Astrocyte (in vitro differentiated cells and primary cell): ENCODE data around the gene TESK2. TPM values are rescaled to one million over a fixed set of nuclear protein-coding genes. Genes with fewer than 3 reads are reported as not detected.

Source experiments
- DNase-seq: peaks from one replicate; pipeline ENCODE4 v3.0.0-alpha.2; 2010; ENCODE audit warnings: low read depth
- FAIRE-seq: peaks from 2 replicates; lab custom pipeline; 2011; peaks lifted over from hg19 to GRCh38; lab: Jason Lieb, UNC
- H2AFZ ChIP-seq: 2 replicates; pipeline ENCODE4 v1.6.0; 2012; ENCODE audit warnings: low read depth, low read length, inconsistent platforms
- H3K27ac ChIP-seq: 2 replicates; pipeline ENCODE4 v1.5.1; 2011; ENCODE audit warnings: low read depth, low read length, inconsistent platforms
- H3K27me3 ChIP-seq: 2 replicates; pipeline ENCODE4 v1.6.0; 2011; ENCODE audit warnings: low read length, inconsistent platforms; ENCODE audit not compliant: insufficient read depth
- H3K36me3 ChIP-seq: 2 replicates; pipeline ENCODE4 v1.5.1; 2011; ENCODE audit warnings: low read length, inconsistent platforms; ENCODE audit not compliant: insufficient read depth
- H3K4me1 ChIP-seq: 2 replicates; pipeline ENCODE4 v1.5.1; 2011; ENCODE audit warnings: low read length, inconsistent platforms; ENCODE audit not compliant: insufficient read depth
- H3K4me2 ChIP-seq: 2 replicates; pipeline ENCODE4 v1.6.0; 2012; ENCODE audit warnings: low read length, inconsistent platforms
- H3K4me3 ChIP-seq: 2 replicates; pipeline ENCODE4 v1.5.1; 2011; ENCODE audit warnings: low read depth, mild to moderate bottlenecking, low read length, inconsistent platforms; ENCODE audit not compliant: insufficient read depth
- H3K79me2 ChIP-seq: 2 replicates; pipeline ENCODE4 v1.6.0; 2012; ENCODE audit warnings: mild to moderate bottlenecking, low read length, inconsistent platforms; ENCODE audit not compliant: insufficient read depth
- H3K9ac ChIP-seq: 2 replicates; pipeline ENCODE4 v1.6.0; 2012; ENCODE audit warnings: mild to moderate bottlenecking, low read length, inconsistent platforms
- H3K9me3 ChIP-seq: 2 replicates; pipeline ENCODE4 v1.5.1; 2012; ENCODE audit warnings: low read depth, mild to moderate bottlenecking, low read length, inconsistent platforms; ENCODE audit not compliant: insufficient read depth
- H4K20me1 ChIP-seq: 2 replicates; pipeline ENCODE4 v1.6.0; 2012; ENCODE audit warnings: low read length, inconsistent platforms; ENCODE audit not compliant: insufficient read depth
- H3K27ac Mint-ChIP-seq: one replicate; pipeline ENCODE4 v1.8.0; 2021; ENCODE audit warnings: mild to moderate bottlenecking, mixed read lengths; ENCODE audit not compliant: unreplicated experiment
- H3K27me3 Mint-ChIP-seq: one replicate; pipeline ENCODE4 v1.8.0; 2021; ENCODE audit warnings: low read depth, mixed read lengths; ENCODE audit not compliant: unreplicated experiment
- H3K36me3 Mint-ChIP-seq: one replicate; pipeline ENCODE4 v1.8.0; 2021; ENCODE audit warnings: low read depth, mixed read lengths; ENCODE audit not compliant: unreplicated experiment
- H3K4me1 Mint-ChIP-seq: one replicate; pipeline ENCODE4 v1.8.0; 2021; ENCODE audit warnings: low read depth, mixed read lengths; ENCODE audit not compliant: unreplicated experiment
- H3K4me3 Mint-ChIP-seq: one replicate; pipeline ENCODE4 v1.8.0; 2021; ENCODE audit warnings: mild to moderate bottlenecking, moderate library complexity, mixed read lengths; ENCODE audit not compliant: unreplicated experiment
- H3K9me3 Mint-ChIP-seq: one replicate; pipeline ENCODE4 v1.8.0; 2021; ENCODE audit warnings: mild to moderate bottlenecking, mixed read lengths; ENCODE audit not compliant: unreplicated experiment
- EZH2 ChIP-seq: IDR thresholded peaks from 2 replicates; pipeline ENCODE4 v1.6.1; 2012; ENCODE audit warnings: mild to moderate bottlenecking, low read length, inconsistent platforms; ENCODE audit not compliant: insufficient read depth
- total RNA-seq: library from RNA; stranded (reverse); gene quantifications from 2 replicates; pipeline ENCODE4 v1.2.1, GENCODE V29; 2021
- TF ChIP-seq, protein P1 (sequence below): IDR thresholded peaks from 2 replicates; pipeline ENCODE4 v1.5.1; 2011; ENCODE audit warnings: low read depth, mild to moderate bottlenecking, inconsistent platforms, low read length, moderate library complexity; ENCODE audit not compliant: insufficient read depth

Gene TESK2
- total RNA-seq, 1 donor from 2014 or later = 1.7 TPM

DNA sequence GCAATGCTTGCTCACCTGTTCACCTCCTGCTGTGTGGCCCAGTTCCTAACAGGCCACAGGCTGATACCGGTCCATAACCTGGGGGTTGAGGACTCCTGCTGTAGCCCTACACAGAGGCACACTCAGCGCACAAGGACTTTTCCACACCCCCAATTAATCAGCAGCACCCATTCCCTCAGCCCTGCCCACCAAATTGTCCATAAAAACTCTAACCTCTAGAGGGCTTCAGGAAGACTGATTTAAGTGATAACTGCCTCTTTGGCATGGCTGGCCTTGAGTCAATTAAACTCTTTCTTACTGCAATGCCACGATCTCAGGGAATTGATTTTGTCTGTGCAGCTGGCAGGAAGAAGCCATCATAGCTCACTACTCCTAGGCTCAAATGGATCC is 79.5 kb downstream of the TESK2 start:
- no peaks in the 10 kb centered on the region for H3K9me3 Mint-ChIP-seq
- DNase-seq = no peak
- H3K27ac Mint-ChIP-seq = no peak overlapping the region
- no peaks in the 10 kb centered on the region for H3K9me3 ChIP-seq
- no peak overlapping the region for H3K27ac ChIP-seq
- no peaks in the 10 kb centered on the region for H3K36me3 ChIP-seq
- TF ChIP-seq, protein P1, sequence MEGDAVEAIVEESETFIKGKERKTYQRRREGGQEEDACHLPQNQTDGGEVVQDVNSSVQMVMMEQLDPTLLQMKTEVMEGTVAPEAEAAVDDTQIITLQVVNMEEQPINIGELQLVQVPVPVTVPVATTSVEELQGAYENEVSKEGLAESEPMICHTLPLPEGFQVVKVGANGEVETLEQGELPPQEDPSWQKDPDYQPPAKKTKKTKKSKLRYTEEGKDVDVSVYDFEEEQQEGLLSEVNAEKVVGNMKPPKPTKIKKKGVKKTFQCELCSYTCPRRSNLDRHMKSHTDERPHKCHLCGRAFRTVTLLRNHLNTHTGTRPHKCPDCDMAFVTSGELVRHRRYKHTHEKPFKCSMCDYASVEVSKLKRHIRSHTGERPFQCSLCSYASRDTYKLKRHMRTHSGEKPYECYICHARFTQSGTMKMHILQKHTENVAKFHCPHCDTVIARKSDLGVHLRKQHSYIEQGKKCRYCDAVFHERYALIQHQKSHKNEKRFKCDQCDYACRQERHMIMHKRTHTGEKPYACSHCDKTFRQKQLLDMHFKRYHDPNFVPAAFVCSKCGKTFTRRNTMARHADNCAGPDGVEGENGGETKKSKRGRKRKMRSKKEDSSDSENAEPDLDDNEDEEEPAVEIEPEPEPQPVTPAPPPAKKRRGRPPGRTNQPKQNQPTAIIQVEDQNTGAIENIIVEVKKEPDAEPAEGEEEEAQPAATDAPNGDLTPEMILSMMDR = no peak
- TF ChIP-seq EZH2 = no peak
- no peaks in the 10 kb centered on the region for H4K20me1 ChIP-seq
- H3K4me2 ChIP-seq = no peak overlapping the region
- H3K79me2 ChIP-seq = no peaks in the 10 kb centered on the region
- H3K27me3 ChIP-seq = no peaks in the 10 kb centered on the region
- H3K4me1 ChIP-seq = no peaks in the 10 kb centered on the region
- H3K4me3 ChIP-seq = no peak overlapping the region
- H3K4me1 Mint-ChIP-seq = no peaks in the 10 kb centered on the region
- H3K9ac ChIP-seq = no peak overlapping the region
- H3K27me3 Mint-ChIP-seq = no peaks in the 10 kb centered on the region
- no peak overlapping the region for H2AFZ ChIP-seq
- H3K36me3 Mint-ChIP-seq = no peaks in the 10 kb centered on the region
- no peak for FAIRE-seq
- no peak overlapping the region for H3K4me3 Mint-ChIP-seq

DNA sequence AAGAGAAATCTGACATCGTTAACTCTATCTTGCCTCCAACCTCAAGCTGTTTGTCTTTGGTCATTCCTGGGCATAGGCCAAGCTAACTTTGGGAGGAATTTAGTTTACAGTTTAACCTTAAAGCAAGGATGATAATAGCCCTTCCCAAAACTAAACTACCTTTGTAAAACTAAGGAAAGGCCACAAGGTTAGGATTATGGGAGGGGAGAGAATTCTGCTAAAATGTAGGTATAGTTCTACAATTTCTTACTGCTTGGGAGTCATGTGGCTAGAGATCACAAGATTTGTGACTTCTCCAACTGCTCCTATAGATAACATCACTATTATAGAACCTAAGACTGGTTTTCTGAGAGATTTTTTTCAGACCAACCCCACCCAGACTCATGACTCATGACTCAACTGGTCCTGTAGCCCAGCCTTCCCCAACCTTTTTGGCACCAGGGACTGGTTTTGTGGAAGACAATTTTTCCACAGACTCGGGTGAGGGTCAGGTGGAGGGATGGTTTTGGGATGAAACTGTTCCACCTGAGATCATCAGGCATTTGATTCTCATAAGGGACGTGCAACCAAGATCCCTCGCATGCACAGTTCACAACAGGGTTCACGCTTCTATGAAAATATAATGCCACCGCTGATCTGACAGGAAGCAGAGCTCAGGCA is 80.0 kb downstream of the TESK2 start:
- Histone ChIP-seq H4K20me1 (no peaks in the 10 kb centered on the region), H3K9me3 (no peaks in the 10 kb centered on the region), H3K4me1 (no peaks in the 10 kb centered on the region), H3K27ac (no peak overlapping the region), H2AFZ (no peak overlapping the region), H3K36me3 (no peaks in the 10 kb centered on the region), H3K9ac (no peak overlapping the region), H3K4me3 (no peak overlapping the region), H3K27me3 (no peaks in the 10 kb centered on the region), H3K79me2 (no peaks in the 10 kb centered on the region), H3K4me2 (no peak overlapping the region)
- H3K36me3 Mint-ChIP-seq = no peaks in the 10 kb centered on the region
- no peaks in the 10 kb centered on the region for H3K27me3 Mint-ChIP-seq
- no peak overlapping the region for H3K27ac Mint-ChIP-seq
- peak; percentile 12 for DNase-seq
- no peak overlapping the region for H3K4me3 Mint-ChIP-seq
- no peak for FAIRE-seq
- H3K9me3 Mint-ChIP-seq = no peaks in the 10 kb centered on the region
- no peak for TF ChIP-seq EZH2
- TF ChIP-seq, protein P1 = no peak
- no peaks in the 10 kb centered on the region for H3K4me1 Mint-ChIP-seq

DNA sequence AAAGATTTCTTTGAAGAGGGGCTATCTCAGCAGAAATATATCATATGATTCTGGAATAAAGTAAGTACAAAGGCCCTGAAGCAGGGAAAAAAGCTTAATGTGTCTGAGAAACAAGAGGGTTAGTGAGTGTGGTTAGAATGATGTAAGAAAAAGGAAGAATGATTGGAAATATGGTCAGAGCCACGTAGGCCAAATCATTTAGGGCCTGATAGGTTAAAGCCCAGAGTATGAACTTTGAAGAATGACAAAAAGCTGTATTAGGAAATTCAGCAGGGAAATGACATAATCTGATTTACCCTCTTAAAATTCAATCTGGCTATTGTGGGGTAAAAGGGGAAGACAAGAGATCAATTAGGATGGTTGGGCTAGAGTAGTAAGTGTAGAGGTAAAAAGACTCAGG is 81.7 kb downstream of the TESK2 start:
- TF ChIP-seq, protein P1 = no peak
- TF ChIP-seq EZH2 = no peak

More for the DNA sequence above, 81.7 kb downstream of the TESK2 start:
- Histone ChIP-seq H3K4me2 (no peak overlapping the region), H4K20me1 (no peaks in the 10 kb centered on the region), H3K79me2 (no peaks in the 10 kb centered on the region), H3K27me3 (no peaks in the 10 kb centered on the region), H3K4me3 (no peak overlapping the region), H3K9ac (no peak overlapping the region), H3K36me3 (no peaks in the 10 kb centered on the region), H2AFZ (no peak overlapping the region), H3K4me1 (no peaks in the 10 kb centered on the region), H3K27ac (no peak overlapping the region), H3K9me3 (no peaks in the 10 kb centered on the region)
- no peak overlapping the region for H3K4me3 Mint-ChIP-seq
- H3K9me3 Mint-ChIP-seq = no peaks in the 10 kb centered on the region
- DNase-seq = peak; percentile 4
- no peak for FAIRE-seq
- H3K27ac Mint-ChIP-seq = no peak overlapping the region
- no peaks in the 10 kb centered on the region for H3K4me1 Mint-ChIP-seq
- no peaks in the 10 kb centered on the region for H3K36me3 Mint-ChIP-seq
- H3K27me3 Mint-ChIP-seq = no peaks in the 10 kb centered on the region
